Skeletal muscle tissue (tissue), 4 donors: ENCODE measurements around the gene GSDME. TPM values are rescaled to one million over a fixed set of nuclear protein-coding genes. Genes with fewer than 3 reads are reported as not detected.

ENCODE experiments used
- H3K27ac ChIP-seq: one replicate; pipeline ENCODE4 v1.7.0; 2013; ENCODE audit warnings: mild to moderate bottlenecking, low read depth, low read length, inconsistent platforms
- H3K27me3 ChIP-seq, 3 donors: one replicate each; pipeline ENCODE4 v1.7.0; 2013; ENCODE audit warnings: low read length in 3 of 3; ENCODE audit not compliant: control insufficient read depth in 3 of 3, insufficient read depth in 3 of 3
- H3K36me3 ChIP-seq, 3 donors: one replicate each; pipeline ENCODE4 v1.7.0; 2013; ENCODE audit warnings: low read length in 3 of 3; ENCODE audit not compliant: control insufficient read depth in 3 of 3, insufficient read depth in 3 of 3
- H3K4me1 ChIP-seq, 3 donors: one replicate each; pipeline ENCODE4 v1.7.0; 2013; ENCODE audit warnings: low read length in 3 of 3, mild to moderate bottlenecking in 3 of 3; ENCODE audit not compliant: control insufficient read depth in 3 of 3, insufficient read depth in 3 of 3
- H3K4me3 ChIP-seq, 3 donors: one replicate each; pipeline ENCODE4 v1.7.0; 2013; ENCODE audit warnings: low read length in 3 of 3
- H3K9ac ChIP-seq, 3 donors: one replicate each; pipeline ENCODE4 v1.7.0; 2013; ENCODE audit warnings: low read length in 3 of 3, mild to moderate bottlenecking in 3 of 3, moderate library complexity in 2 of 3, low read depth in 1 of 3
- H3K9me3 ChIP-seq, 3 donors: one replicate each; pipeline ENCODE4 v1.7.0; 2013; ENCODE audit warnings: low read length in 3 of 3; ENCODE audit not compliant: control insufficient read depth in 3 of 3
- total RNA-seq: library from RNA; depleted of rRNA; stranded (reverse); fragments of >200 nt; gene quantifications from one replicate; pipeline ENCODE4 v1.2.3, GENCODE V29; 2014
- donor health status: Osteomylitis.

Gene GSDME
- total RNA-seq, 1 donor from 2014 or later, result 11.0 TPM

GRCh38 chr7:24707988-24708615, 49.2 kb downstream of the GSDME start:
- H3K27ac ChIP-seq, result no peak overlapping the region
- no peaks in the 10 kb centered on the region for H3K36me3 ChIP-seq
- no peaks in the 10 kb centered on the region for H3K27me3 ChIP-seq
- H3K9me3 ChIP-seq, result no peaks in the 10 kb centered on the region
- no peak overlapping the region for H3K4me3 ChIP-seq
- H3K9ac ChIP-seq, result no peak overlapping the region
- peaks cover 26 to 36% (median 35%) of the 10 kb centered on the region in 3 donors for H3K4me1 ChIP-seq

- Histone ChIP-seq H3K4me1 (peaks cover 41 to 51% (median 50%) of the 10 kb centered on the region in 3 donors), H3K9ac (no peak overlapping the region), H3K36me3 (no peaks in the 10 kb centered on the region), H3K4me3 (no peak overlapping the region), H3K9me3 (no peaks in the 10 kb centered on the region), H3K27ac (no peak overlapping the region), H3K27me3 (no peaks in the 10 kb centered on the region)
Measured at GRCh38 chr7:24706211-24707170, 50.8 kb downstream of the GSDME start.

GRCh38 chr7:24705461-24705954, 51.8 kb downstream of the GSDME start:
- Histone ChIP-seq H3K27ac (no peak overlapping the region), H3K4me1 (peaks cover 51 to 61% (median 60%) of the 10 kb centered on the region in 3 donors), H3K27me3 (no peaks in the 10 kb centered on the region), H3K9ac (peak overlapping the region in 2 of 3 donors; percentile 25 to 45), H3K9me3 (no peaks in the 10 kb centered on the region), H3K4me3 (no peak overlapping the region), H3K36me3 (no peaks in the 10 kb centered on the region)

GRCh38 chr7:24704311-24704710, 53.0 kb downstream of the GSDME start:
- Histone ChIP-seq H3K4me1 (peaks cover 52 to 62% (median 61%) of the 10 kb centered on the region in 3 donors), H3K4me3 (no peak overlapping the region), H3K9me3 (no peaks in the 10 kb centered on the region), H3K9ac (no peak overlapping the region), H3K27ac (no peak overlapping the region), H3K36me3 (no peaks in the 10 kb centered on the region), H3K27me3 (no peaks in the 10 kb centered on the region)

GRCh38 chr7:24703296-24703695, 54.0 kb downstream of the GSDME start:
- no peak overlapping the region for H3K27ac ChIP-seq

GRCh38 chr7:24702755-24703154, 54.5 kb downstream of the GSDME start:
- Histone ChIP-seq H3K36me3 (no peaks in the 10 kb centered on the region), H3K27ac (no peak overlapping the region), H3K4me3 (no peak overlapping the region), H3K9me3 (no peaks in the 10 kb centered on the region), H3K4me1 (peaks cover 57 to 62% (median 61%) of the 10 kb centered on the region in 3 donors), H3K9ac (no peak overlapping the region), H3K27me3 (no peaks in the 10 kb centered on the region)

More at GRCh38 chr7:24703296-24703695, 54.0 kb downstream of the GSDME start:
- Histone ChIP-seq H3K4me1 (peaks cover 52 to 62% (median 61%) of the 10 kb centered on the region in 3 donors), H3K9ac (no peak overlapping the region), H3K4me3 (no peak overlapping the region), H3K36me3 (no peaks in the 10 kb centered on the region), H3K9me3 (no peaks in the 10 kb centered on the region), H3K27me3 (no peaks in the 10 kb centered on the region)

GRCh38 chr7:24701261-24702235, 55.7 kb downstream of the GSDME start:
- Histone ChIP-seq H3K4me3 (no peak overlapping the region), H3K9ac (peak overlapping the region in 2 of 3 donors; percentile 35 to 54), H3K9me3 (no peaks in the 10 kb centered on the region), H3K27me3 (no peaks in the 10 kb centered on the region), H3K36me3 (no peaks in the 10 kb centered on the region), H3K27ac (peak overlapping the region; percentile 1), H3K4me1 (peaks cover 56 to 59% (median 59%) of the 10 kb centered on the region in 3 donors)

GRCh38 chr7:24700521-24701260, 56.6 kb downstream of the GSDME start:
- H3K9ac ChIP-seq, result peak overlapping the region in 2 of 3 donors; percentile 35 to 54
- H3K27me3 ChIP-seq, result no peaks in the 10 kb centered on the region

More at GRCh38 chr7:24700521-24701260, 56.6 kb downstream of the GSDME start:
- Histone ChIP-seq H3K36me3 (no peaks in the 10 kb centered on the region), H3K4me1 (peaks cover 50 to 56% (median 51%) of the 10 kb centered on the region in 3 donors), H3K4me3 (no peak overlapping the region), H3K27ac (peak overlapping the region; percentile 1), H3K9me3 (no peaks in the 10 kb centered on the region)
